ENCODE results near the gene SLC25A10.
"Not testable (repeated sequence)": the region's sequence is repeated elsewhere in the genome, so short reads cannot be mapped to it uniquely, and the experiment has no call there.

The SLC25A10 gene

DNA sequence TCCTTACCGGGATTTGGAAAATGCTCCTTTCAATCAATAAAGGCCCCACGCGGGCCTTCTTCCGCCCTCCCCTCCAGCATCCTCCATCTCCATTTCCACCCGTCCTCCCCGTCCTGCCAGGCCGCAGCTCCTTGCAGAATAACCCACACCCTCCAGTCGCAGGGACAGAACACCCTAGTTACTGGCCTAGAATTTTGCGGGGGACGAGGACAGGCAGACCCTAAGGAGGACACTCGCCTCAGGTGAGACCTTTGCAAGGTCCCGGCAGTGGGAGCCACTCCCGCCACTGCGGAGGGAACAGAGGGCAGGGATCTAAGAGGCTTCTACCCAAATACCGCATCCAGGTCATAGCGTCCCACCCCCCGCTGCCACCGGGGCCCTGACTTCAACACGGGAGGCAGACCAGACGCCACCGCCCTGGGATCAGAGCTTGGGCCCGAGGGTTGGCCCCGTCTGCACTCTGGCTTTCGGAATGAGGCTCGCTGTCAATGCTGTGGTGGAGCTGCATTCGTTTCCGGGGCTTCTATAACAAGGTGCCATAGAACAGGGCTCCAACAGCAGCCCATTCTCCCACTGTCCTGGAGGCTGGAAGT, 26.8 kb downstream of the SLC25A10 start:
- no peaks in the 10 kb centered on the region for H3K9me3 Mint-ChIP-seq

DNA sequence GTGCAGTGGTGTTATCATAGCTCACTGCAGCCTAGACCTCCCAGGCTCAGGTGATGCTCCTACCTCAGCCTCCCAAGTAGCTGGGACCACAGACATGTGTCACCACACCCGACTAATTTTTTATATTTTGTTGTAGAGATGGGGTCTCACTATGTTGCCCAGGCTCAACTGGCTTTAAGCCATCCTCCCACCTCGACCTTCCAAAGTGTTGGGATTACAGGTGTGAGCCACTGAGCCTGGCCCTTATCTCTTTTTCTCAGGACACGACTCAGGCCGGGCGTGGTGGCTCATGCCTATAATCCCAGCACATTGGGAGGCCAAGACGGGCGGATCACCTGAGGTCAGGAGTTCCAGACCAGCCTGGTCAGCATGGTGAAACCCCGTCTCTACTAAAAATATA, 27.5 kb downstream of the SLC25A10 start:
- H3K4me1 Mint-ChIP-seq (ENCODE audit: low read depth); DNase-seq; H3K27ac Mint-ChIP-seq; H3K36me3 Mint-ChIP-seq (ENCODE audit: low read depth); H3K4me3 Mint-ChIP-seq; H3K9me3 Mint-ChIP-seq: not testable (repeated sequence)
- peaks cover 23% of the 10 kb centered on the region for H3K27me3 Mint-ChIP-seq

More for the DNA sequence above, 26.8 kb downstream of the SLC25A10 start:
- Mint-ChIP-seq H3K27ac (no peak overlapping the region), H3K27me3 (peaks cover 24% of the 10 kb centered on the region), H3K4me1 (ENCODE audit: low read depth) (peaks cover 7% of the 10 kb centered on the region), H3K4me3 (no peak overlapping the region), H3K36me3 (ENCODE audit: low read depth) (no peaks in the 10 kb centered on the region)
- DNase-seq: no peak

DNA sequence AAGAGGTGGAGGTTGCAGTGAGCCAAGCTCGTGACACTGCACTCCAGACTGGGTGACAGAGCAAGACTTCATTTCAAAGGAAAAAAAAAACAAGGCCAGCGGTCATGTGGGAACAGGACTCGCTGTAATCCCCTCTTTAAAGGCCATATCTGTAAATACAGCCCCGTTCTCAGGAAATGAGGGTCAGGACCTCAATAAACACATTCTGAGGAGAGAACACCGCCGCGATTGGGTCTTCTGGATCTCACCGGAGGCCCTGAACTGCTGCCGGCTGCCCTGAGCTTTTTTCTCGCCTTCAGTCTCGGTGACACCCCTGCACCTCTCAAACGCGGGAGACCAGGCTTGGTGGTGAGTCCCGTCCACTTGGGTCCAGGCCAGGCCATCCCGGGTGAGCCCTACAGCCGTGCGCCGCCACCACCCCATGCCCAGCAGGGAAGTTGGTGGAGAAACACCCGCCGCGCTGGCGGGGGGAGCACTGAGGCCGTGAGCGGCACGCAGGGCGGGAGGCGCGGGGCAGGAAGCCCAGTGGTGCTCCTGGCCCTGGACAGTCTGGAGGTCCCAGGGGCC, 28.4 kb downstream of the SLC25A10 start:
- Mint-ChIP-seq H3K9me3 (no peaks in the 10 kb centered on the region), H3K4me3 (no peak overlapping the region), H3K27ac (no peak overlapping the region), H3K4me1 (ENCODE audit: low read depth) (peaks cover 5% of the 10 kb centered on the region), H3K36me3 (ENCODE audit: low read depth) (no peaks in the 10 kb centered on the region), H3K27me3 (peaks cover 21% of the 10 kb centered on the region)
- DNase-seq: no peak

DNA sequence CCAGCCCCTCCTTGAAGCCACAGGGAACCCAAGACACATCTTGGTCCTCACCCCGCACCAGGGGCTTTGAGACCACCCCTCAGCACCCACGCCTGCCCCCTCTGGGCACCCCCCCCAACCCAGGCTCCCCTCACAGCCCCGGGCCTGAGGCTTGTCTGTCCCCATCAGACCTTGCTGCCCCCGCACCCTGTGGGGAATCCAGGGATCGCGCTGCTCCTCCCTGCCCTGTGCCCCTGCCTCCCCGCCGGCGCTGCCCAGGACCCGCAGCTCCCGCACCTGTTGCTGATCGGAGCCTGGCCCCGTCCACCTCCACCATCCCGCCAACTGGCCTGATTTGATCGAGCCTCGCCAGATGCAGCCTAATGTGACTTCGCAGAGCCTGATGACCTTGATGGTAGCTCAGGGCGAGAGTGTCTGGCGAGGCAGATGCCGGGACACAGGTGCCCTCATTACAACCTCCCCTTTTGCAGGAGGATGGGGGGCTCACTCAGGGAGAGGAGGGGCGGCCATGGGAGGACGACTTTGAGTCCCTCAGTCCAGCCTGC, 29.0 kb downstream of the SLC25A10 start:
- DNase-seq: no peak
- H3K36me3 Mint-ChIP-seq (ENCODE audit: low read depth): no peaks in the 10 kb centered on the region
- no peaks in the 10 kb centered on the region for H3K4me1 Mint-ChIP-seq (ENCODE audit: low read depth)
- H3K4me3 Mint-ChIP-seq: no peak overlapping the region
- H3K27ac Mint-ChIP-seq: no peak overlapping the region
- H3K27me3 Mint-ChIP-seq: peaks cover 15% of the 10 kb centered on the region
- H3K9me3 Mint-ChIP-seq: no peaks in the 10 kb centered on the region

DNA sequence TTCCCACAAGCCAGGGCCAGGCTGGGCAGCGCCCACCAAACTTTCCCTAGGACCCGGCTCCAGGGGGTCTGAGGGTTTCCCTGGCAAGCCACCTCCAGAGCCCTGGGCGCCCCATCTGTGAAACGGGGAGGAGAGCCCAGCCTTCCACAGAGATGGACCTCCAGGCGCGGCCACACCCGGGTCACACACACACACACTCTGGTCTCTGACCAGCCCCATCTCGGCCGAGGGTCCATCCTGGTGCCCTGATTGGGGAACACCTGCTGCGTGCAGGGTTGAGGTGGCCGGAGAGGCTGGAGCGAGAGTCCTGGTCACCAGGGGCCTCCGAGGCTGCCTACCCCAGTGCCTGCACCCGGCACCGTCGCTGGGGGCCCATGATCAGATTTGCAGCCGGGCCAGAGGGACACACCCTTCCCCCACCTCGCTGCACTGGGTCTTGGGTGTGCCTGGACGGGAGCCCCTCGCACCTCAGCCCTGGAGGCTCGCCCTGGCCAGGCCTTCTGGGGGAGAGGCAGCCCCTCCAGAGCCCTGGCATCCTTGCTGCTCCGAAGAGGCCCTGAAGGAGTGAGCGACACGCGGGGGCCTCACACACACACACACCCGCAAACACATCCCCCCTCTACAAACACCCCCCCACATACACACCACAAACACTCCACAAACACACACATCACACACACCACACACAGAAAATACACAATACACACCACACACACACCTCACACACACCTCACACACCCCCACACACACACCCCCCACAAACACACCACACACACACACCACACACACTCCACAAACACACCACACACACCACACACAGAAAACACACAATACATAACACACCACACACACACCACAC, 29.7 kb downstream of the SLC25A10 start:
- no peak overlapping the region for H3K27ac Mint-ChIP-seq
- no peak overlapping the region for H3K4me3 Mint-ChIP-seq
- no peaks in the 10 kb centered on the region for H3K9me3 Mint-ChIP-seq
- no peaks in the 10 kb centered on the region for H3K4me1 Mint-ChIP-seq (ENCODE audit: low read depth)
- peaks cover 11% of the 10 kb centered on the region for H3K27me3 Mint-ChIP-seq
- no peaks in the 10 kb centered on the region for H3K36me3 Mint-ChIP-seq (ENCODE audit: low read depth)
- DNase-seq: no peak
